HG03175 (cell line): ENCODE results near the gene SLC1A6.
"Not testable (repeated sequence)": the region's sequence is repeated elsewhere in the genome, so short reads cannot be mapped to it uniquely, and the experiment has no call there.

ENCODE experiments used
- ATAC-seq: cut with Tn5 transposase; IDR thresholded peaks from one replicate; pipeline ENCODE4 v1.9.1; 2021; ENCODE audit warnings: mild to moderate bottlenecking, moderate library complexity; ENCODE audit not compliant: unreplicated experiment

Gene SLC1A6

GRCh38 chr19:14979476-14980255 lies at the start of gene SLC1A6:
TSS of gene SLC1A6 (minus strand) at chr19:14979864. CDS start at chr19:14972910, 6,954 bp downstream.
- no peak for ATAC-seq

GRCh38 chr19:15028490-15028889 lies 48.8 kb upstream of the SLC1A6 start:
- no peak for ATAC-seq

- ATAC-seq = no peak
These were observed 45.6 kb upstream of the SLC1A6 start for GRCh38 chr19:15025217-15025616.

- no peak for ATAC-seq
These were observed 43.1 kb upstream of the SLC1A6 start for GRCh38 chr19:15022752-15023151.

- no peak for ATAC-seq
These were observed 41.8 kb upstream of the SLC1A6 start for GRCh38 chr19:15021286-15022007.

- not testable (repeated sequence) for ATAC-seq
These were observed 39.2 kb upstream of the SLC1A6 start for GRCh38 chr19:15018836-15019235.

GRCh38 chr19:15015946-15016542 lies 36.4 kb upstream of the SLC1A6 start:
- ATAC-seq = no peak

- no peak for ATAC-seq
These were observed 34.9 kb upstream of the SLC1A6 start for GRCh38 chr19:15014579-15014978.

- ATAC-seq = no peak
These were observed 31.0 kb upstream of the SLC1A6 start for GRCh38 chr19:15010501-15011300.

GRCh38 chr19:15008308-15008707 lies 28.6 kb upstream of the SLC1A6 start:
- no peak for ATAC-seq

GRCh38 chr19:14997981-14998380 lies 18.3 kb upstream of the SLC1A6 start:
- no peak for ATAC-seq

- no peak for ATAC-seq
These were observed 13.1 kb upstream of the SLC1A6 start for GRCh38 chr19:14992780-14993179.

GRCh38 chr19:14985133-14985532 lies 5.5 kb upstream of the SLC1A6 start:
- no peak for ATAC-seq

- ATAC-seq = no peak
These were observed 1.4 kb downstream of the SLC1A6 start for GRCh38 chr19:14978161-14978776.

GRCh38 chr19:14977128-14977527 lies 2.5 kb downstream of the SLC1A6 start:
- no peak for ATAC-seq

- ATAC-seq = no peak
These were observed 5.2 kb downstream of the SLC1A6 start for GRCh38 chr19:14974488-14974887.

GRCh38 chr19:14972676-14973075 lies 7.0 kb downstream of the SLC1A6 start:
- ATAC-seq = no peak

GRCh38 chr19:14971474-14971873 lies 8.2 kb downstream of the SLC1A6 start:
- no peak for ATAC-seq

- ATAC-seq = no peak
These were observed 11.4 kb downstream of the SLC1A6 start for GRCh38 chr19:14968247-14968646.

GRCh38 chr19:14961956-14962685 lies 17.5 kb downstream of the SLC1A6 start:
- ATAC-seq = no peak
